Stimulated activated CD4-positive, alpha-beta T cell treated with anti-CD3 and anti-CD28 coated beads, Interleukin-4, amount 100 ng/mL, for 4 hours (primary cell): ENCODE data around the gene WARS2.
"Not testable (repeated sequence)": the region's sequence is repeated elsewhere in the genome, so short reads cannot be mapped to it uniquely, and the experiment has no call there.

Source experiments
- DNase-seq, 2 experiments: peaks; one replicate each; pipeline ENCODE4 v3.0.0-alpha.2; 2020

Gene WARS2

GRCh38 chr1:119140177-119141019 is at the start of gene WARS2:
Gene WARS2 (minus strand): TSS chr1:119140653. CDS start chr1:119140644, 9 bp downstream.
- peak; percentile 82 to 94 for DNase-seq

DNA sequence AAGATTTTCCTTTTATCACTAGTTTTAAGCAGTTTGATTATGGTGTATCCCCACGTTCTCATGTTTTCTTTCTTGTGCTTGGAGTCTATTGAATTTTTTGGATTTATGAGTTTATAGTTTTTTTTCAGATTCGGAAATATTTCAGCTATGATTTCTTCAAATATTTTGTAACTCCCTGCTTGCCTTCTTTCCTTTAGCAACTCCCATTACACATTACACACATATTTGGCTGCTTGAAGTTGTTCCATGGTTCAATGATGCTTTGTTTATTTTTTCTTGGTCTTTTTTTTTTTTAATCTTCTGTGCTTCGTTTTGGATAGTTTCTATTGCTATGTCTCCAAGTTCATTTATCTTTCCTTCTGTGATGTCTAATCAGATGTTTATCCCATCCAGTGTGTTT is 48.5 kb upstream of the WARS2 start:
- DNase-seq = no peak

DNA sequence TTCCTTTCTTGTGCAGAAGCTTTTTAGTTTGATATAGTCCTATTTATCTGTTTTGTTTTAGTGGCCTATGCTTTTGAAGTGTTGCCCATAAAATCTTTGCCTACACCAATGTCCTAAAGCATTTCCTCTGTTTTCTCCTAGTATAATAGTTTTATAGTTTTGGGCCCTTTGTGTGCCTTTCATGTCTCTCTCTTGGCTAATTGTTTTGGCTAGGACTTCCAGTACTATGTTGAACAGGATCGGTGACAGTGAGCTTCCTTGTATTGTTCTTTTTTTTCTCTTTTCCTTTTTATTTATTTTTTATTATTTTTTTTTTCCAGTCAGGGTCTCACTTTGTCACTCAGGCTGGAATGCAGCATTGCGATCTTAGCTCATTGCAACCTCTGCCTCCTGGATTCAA is 47.0 kb upstream of the WARS2 start:
- DNase-seq = no peak

DNA sequence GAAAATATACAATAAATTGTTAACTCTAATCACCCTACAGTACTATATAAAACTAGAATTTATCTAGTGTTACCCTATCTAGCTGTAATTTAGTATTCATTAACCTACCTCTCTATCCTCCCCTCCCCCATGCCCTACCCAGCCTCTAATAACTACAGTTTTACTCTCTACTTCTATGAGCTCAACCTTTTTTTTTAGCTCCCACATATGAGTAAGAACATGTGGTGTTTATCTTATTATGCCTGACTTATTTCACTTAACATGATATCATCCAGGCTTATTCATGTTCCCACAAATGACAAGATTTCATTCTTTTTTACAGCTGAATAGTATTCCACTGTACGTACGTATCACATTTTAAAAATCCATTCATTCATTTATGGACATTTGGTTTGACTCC is 46.0 kb upstream of the WARS2 start:
- DNase-seq = no peak

DNA sequence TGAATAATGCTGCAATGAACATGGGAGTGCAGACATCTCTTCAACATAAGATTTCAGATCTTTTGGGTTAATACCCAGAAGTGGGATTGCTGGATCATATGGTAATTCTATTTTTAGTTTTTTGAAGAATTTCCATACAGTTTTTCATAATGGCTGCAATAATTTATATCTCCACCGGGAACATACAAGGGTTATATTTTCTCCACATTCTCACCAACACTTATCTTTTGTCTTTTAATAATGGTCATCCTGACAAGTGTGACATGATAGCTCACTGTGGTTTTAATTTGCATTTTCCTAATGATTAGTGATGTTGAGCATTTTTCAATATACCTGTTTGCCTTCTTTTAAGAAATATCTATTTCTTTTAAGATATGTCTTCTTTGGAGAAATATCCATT is 44.5 kb upstream of the WARS2 start:
- no peak for DNase-seq

DNA sequence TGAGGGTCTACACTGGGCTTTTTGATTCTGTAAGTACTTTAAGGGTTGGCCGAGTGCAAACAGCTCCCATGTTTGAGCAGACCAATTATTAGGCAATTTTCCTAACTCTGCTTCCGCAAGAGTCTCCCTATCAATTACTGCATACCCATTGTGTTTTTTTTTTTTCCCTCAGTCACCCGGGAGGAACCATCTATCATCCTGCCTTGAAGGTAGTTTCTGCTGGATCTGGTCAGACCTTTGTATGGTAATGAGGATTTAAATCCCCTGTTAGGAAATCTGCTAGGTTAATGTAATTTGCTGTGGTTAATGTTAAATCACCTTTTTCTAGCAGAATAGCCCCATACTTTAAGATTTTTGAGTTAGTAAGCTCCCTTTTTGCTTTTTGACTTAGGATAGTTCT is 40.8 kb upstream of the WARS2 start:
- DNase-seq = no peak

DNA sequence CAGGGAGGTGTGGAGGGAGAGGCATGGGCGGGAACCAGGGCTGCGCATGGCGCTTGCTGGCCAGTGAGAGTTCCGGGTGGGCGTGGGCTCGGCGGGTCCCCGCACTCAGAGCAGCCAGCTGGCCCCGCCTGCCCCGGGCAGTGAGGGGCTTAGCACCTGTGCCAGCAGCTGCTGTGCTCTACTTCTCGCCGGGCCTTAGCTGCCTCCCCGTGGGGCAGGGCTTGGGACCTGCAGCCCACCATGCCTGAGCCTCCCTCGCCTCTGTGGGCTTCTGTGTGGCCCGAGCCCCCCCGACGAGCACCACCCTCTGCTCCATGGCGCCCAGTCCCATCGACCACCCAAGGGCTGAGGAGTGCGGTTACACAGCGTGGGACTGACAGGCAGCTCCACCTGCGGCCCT is 38.6 kb upstream of the WARS2 start:
- no peak for DNase-seq

GRCh38 chr1:119172927-119173326 is 32.5 kb upstream of the WARS2 start:
- DNase-seq = not testable (repeated sequence)

DNA sequence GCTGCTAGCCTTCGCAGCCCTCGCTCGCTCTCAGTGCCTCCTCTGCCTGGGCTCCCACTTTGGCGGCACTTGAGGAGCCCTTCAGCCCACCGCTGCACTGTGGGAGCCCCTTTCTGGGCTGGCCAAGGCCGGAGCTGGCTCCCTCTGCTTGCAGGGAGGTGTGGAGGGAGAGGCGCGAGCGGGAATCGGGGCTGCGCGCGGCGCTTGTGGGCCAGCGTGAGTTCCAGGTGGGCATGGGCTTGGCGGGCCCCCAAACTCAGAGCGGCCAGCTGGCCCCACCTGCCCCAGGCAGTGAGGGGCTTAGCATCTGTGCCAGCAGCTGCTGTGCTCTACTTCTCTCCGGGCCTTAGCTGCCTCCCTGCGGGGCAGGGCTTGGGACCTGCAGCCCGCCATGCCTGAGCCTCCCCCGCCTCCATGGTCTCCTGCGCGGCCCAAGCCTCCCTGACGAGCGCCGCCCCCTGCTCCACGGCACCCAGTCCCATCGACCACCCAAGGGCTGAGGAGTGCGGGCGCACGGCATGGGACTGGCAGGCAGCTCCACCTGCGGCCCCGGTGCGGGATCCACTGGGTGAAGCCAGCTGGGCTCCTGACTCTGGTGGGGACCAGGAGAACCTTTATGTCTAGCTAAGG is 31.0 kb upstream of the WARS2 start:
- DNase-seq = not testable (repeated sequence)

GRCh38 chr1:119163396-119163795 is 22.9 kb upstream of the WARS2 start:
- DNase-seq = no peak

DNA sequence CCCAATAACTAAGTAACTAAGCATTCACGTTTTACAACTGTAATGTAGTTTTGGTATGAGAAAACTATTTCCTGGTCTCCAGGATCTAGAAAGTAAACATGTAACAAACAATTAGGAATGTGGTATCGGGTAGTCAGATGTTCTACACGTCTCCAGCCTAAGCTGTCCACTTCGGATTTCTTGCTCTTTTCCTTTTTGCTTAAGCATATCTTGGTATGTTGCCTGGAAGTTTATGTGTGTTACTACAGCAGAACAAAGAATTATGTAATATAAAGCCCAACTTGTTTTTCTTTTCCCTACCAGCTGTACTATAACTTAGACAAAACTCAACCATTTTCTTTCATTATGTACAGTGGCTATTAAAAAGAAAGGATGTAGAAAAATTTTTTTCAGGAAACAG is 20.4 kb upstream of the WARS2 start:
- DNase-seq = no peak

DNA sequence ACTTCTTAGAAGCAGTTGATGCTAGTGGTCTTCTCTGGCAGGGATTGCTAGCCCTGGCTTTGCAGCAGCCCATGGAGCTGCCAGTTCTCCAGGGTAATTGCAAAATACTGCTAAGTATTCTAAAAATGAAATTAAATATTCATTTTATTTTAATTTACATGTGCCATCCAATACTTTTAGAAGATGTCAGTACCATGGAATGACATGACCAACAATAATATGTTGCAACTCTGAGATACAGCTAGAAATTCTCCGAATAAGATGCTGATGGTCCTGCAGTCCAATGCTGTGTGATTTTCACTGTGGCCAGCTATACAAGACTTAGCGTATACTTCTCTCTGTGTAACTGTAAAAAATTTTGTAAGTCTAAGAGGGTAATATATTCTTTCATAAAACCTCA is 20.0 kb upstream of the WARS2 start:
- no peak for DNase-seq

DNA sequence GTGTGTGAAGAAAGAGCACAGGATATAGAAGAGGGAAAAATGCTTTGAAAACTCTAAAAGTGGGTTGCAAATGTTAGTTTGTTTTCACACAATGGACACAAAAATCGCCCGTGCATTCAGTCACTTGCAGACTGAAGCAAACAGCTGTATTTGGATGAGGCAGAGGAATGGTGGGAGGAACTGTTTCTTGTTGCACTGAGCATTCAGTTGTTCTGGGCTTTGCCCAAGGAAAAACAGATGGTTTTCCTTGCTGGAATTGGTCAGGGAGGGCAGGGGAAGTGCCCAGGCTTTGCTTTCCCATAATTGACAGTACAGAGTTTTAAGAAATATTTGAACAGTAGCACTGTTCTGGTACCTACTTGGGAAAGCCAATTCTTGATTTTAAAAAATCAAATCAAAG is 19.5 kb upstream of the WARS2 start:
- no peak for DNase-seq

- no peak for DNase-seq
Measured at GRCh38 chr1:119159111-119159510, 18.7 kb upstream of the WARS2 start.

GRCh38 chr1:119156761-119157160 is 16.3 kb upstream of the WARS2 start:
- not testable (repeated sequence) for DNase-seq

- not testable (repeated sequence) for DNase-seq
Measured at GRCh38 chr1:119155069-119155468, 14.6 kb upstream of the WARS2 start.

- no peak for DNase-seq
Measured at GRCh38 chr1:119150150-119150549, 9.7 kb upstream of the WARS2 start.

DNA sequence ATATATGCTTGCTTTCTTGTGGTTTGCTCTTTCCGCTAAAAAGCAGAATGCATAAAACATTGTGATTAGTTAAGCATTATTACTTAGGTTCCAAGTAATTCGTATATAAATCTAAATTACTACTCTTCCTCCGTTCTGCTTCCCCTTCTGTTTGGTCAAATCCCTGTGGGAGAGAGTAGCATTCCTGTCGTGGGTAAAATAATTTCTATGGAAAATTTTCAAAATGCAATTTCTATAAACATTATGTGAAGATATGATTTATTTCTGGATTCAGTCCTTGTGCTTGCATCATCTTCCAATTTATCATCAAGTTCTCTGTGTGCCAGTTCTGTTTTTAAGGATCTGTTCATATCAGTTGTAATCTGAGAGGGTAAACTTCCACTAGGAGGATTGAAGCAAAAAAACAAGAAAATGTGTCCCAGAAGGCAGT is 7.2 kb upstream of the WARS2 start:
- DNase-seq = no peak

DNA sequence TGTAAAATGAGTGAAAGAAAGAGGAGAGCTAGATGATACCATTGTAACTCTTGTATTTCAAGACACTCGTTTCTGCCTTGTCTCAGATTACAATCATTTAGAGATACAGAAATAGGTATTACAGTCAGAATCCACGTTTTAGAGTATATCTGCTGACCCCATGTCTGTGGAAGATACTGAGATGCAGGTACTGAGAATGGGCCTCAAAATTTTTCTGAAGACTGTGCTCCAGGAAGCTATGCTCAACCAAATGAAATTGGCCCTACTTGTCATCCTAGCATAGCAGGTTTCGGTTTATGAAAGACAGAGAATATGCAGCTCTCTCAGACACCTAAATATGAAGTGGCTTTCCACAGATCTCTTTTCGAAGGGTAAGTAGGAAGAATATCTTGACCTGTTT is 6.0 kb upstream of the WARS2 start:
- DNase-seq = no peak

GRCh38 chr1:119144813-119145212 is 4.4 kb upstream of the WARS2 start:
- no peak for DNase-seq

- DNase-seq = no peak
Measured at GRCh38 chr1:119143706-119144105, 3.3 kb upstream of the WARS2 start.

- no peak for DNase-seq
Measured at GRCh38 chr1:119141660-119142059, 1.2 kb upstream of the WARS2 start.

DNA sequence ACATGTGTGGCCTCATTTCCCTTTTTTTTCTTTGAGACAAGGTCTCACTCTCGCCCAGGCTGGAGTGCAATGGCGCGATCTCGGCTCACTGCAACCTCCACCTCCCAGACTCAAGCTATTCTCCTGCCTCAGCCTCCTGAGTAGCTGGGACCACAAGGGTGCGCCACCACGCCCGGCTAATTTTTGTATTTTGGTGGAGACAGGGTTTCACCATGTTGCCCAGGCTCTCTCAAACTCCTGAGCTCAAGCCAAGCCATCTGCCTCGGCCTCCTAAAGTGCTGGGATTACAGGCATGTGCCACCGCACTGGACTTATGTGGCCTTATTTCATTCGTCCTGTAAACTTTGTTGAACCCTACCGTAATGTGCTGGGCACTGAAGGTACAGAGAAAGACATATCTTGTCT is 569 bp upstream of the WARS2 start:
- peak; percentile 19 to 24 for DNase-seq

- peak in 1 of 2 experiments; percentile 2 for DNase-seq
Measured at GRCh38 chr1:119139857-119140176, 636 bp downstream of the WARS2 start.

- DNase-seq = peak in 1 of 2 experiments; percentile 35
Measured at GRCh38 chr1:119139403-119139802, 1.1 kb downstream of the WARS2 start.
